ENCODE results near the gene IGFBP3. TPM values are rescaled to one million over a fixed set of nuclear protein-coding genes. Genes with fewer than 3 reads are reported as not detected.
A peak's percentile ranks its signal among the peaks of the same experiment; 100 is the strongest.

IGFBP3 gene
- total and polyA plus RNA-seq, 2 of the 13 experiments (the other 11 are each of a cell fraction or from before 2014, with no cell fraction given) = 57.5 TPM; not detected in 1

- TF ChIP-seq ELF3 (CRISPR knock-in tag; IDR thresholded peaks at IDR 0.05) (peak; percentile 65), ZNF563 (CRISPR knock-in tag; IDR thresholded peaks at IDR 0.05) (peak; percentile 97), ZBTB20 (CRISPR knock-in tag; IDR thresholded peaks at IDR 0.05; ENCODE audit: borderline replicate concordance, low read depth) (peak; percentile 77), LBX2 (CRISPR knock-in tag; IDR thresholded peaks at IDR 0.05; ENCODE audit: borderline replicate concordance) (peak; percentile 96; the same call in 1 of the 2 replicates), RFXANK (CRISPR knock-in tag; IDR thresholded peaks at IDR 0.05) (0 out of 2 replicates have a peak, but pooled peaks have one; percentile 24), EED (CRISPR knock-in tag; IDR thresholded peaks at IDR 0.05) (peak; percentile 79; the same call in 1 of the 2 replicates), POGK (CRISPR knock-in tag; conservative IDR thresholded peaks at IDR 0.05) (peak; percentile 92), ZBTB34 (CRISPR knock-in tag; IDR thresholded peaks at IDR 0.05) (no peak), SOX13 (IDR thresholded peaks at IDR 0.05) (no peak), SOX13 (CRISPR knock-in tag; conservative IDR thresholded peaks at IDR 0.05 in 1 of 2, IDR thresholded peaks at IDR 0.05 in 1 of 2) (peak in 1 of 2 experiments; percentile 83; a peak in 2 of 4 replicates), MED13 (CRISPR knock-in tag; IDR thresholded peaks at IDR 0.05) (no peak), ZNF234 (CRISPR knock-in tag; conservative IDR thresholded peaks at IDR 0.05) (peak; percentile 57; the same call in 1 of the 2 replicates), CBX1 (IDR thresholded peaks at IDR 0.05; ENCODE audit: low read depth) (peak; percentile 99), ZBTB7B (CRISPR knock-in tag; IDR thresholded peaks at IDR 0.05) (peak; percentile 62; the same call in 1 of the 2 replicates), ISX (CRISPR knock-in tag; conservative IDR thresholded peaks at IDR 0.05) (peak; percentile 56; the same call in 1 of the 2 replicates), CHD4 (IDR thresholded peaks at IDR 0.05; ENCODE audit: borderline replicate concordance, low read length) (no peak), YEATS4 (CRISPR knock-in tag; IDR thresholded peaks at IDR 0.05; ENCODE audit: borderline replicate concordance) (no peak; the same call in 1 of the 2 replicates), ATAD3A (CRISPR knock-in tag; IDR thresholded peaks at IDR 0.05) (no peak), ZNF235 (CRISPR knock-in tag; IDR thresholded peaks at IDR 0.05; ENCODE audit: borderline replicate concordance) (0 out of 2 replicates have a peak, but pooled peaks have one; percentile 68)
- TF ChIP-seq, protein P1, sequence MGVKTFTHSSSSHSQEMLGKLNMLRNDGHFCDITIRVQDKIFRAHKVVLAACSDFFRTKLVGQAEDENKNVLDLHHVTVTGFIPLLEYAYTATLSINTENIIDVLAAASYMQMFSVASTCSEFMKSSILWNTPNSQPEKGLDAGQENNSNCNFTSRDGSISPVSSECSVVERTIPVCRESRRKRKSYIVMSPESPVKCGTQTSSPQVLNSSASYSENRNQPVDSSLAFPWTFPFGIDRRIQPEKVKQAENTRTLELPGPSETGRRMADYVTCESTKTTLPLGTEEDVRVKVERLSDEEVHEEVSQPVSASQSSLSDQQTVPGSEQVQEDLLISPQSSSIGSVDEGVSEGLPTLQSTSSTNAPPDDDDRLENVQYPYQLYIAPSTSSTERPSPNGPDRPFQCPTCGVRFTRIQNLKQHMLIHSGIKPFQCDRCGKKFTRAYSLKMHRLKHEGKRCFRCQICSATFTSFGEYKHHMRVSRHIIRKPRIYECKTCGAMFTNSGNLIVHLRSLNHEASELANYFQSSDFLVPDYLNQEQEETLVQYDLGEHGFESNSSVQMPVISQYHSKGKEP (CRISPR knock-in tag; IDR thresholded peaks at IDR 0.05) = peak; percentile 74; the same call in 1 of the 2 replicates
These were observed 32.7 kb downstream of the IGFBP3 start, which contains the start of gene IGFBP1 (continued) for GRCh38 chr7:45888185-45888992.

Data from HepG2 (cell line).